NB4 (cell line): ENCODE results near the gene BPTF.

Source experiments
- POLR2A ChIP-seq: IDR thresholded peaks from 2 replicates; pipeline ENCODE4 v1.6.1; 2011; ENCODE audit warnings: mild to moderate bottlenecking; ENCODE audit not compliant: insufficient read length; ENCODE audit errors: extremely low read depth
- TF ChIP-seq, protein P1 (sequence below): IDR thresholded peaks from one replicate; pipeline ENCODE4 v1.5.1; 2012; ENCODE audit warnings: low read depth, low read length

DNA sequence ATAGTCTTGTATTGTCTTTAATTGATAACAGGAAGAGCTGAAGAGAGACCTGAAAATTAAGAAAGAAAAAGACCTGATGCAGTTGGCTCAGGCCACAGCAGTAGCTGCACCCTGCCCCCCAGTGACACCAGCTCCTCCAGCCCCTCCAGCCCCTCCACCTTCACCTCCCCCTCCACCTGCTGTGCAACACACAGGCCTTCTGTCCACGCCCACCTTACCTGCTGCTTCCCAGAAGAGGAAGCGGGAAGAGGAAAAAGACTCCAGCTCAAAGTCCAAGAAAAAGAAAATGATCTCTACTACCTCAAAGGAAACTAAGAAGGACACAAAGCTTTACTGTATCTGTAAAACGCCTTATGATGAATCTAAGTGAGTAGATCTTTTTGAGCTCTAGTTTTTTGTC, 134.2 kb downstream of the BPTF start:
- TF ChIP-seq, protein P1, sequence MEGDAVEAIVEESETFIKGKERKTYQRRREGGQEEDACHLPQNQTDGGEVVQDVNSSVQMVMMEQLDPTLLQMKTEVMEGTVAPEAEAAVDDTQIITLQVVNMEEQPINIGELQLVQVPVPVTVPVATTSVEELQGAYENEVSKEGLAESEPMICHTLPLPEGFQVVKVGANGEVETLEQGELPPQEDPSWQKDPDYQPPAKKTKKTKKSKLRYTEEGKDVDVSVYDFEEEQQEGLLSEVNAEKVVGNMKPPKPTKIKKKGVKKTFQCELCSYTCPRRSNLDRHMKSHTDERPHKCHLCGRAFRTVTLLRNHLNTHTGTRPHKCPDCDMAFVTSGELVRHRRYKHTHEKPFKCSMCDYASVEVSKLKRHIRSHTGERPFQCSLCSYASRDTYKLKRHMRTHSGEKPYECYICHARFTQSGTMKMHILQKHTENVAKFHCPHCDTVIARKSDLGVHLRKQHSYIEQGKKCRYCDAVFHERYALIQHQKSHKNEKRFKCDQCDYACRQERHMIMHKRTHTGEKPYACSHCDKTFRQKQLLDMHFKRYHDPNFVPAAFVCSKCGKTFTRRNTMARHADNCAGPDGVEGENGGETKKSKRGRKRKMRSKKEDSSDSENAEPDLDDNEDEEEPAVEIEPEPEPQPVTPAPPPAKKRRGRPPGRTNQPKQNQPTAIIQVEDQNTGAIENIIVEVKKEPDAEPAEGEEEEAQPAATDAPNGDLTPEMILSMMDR: no peak
- no peak for TF ChIP-seq POLR2A
